Pons (tissue), 1 donor: ENCODE data around the gene MEIOC.
A peak's percentile ranks its signal among the peaks of the same experiment; 100 is the strongest.
"Not testable (repeated sequence)": the region's sequence is repeated elsewhere in the genome, so short reads cannot be mapped to it uniquely, and the experiment has no call there.

Experiments
- DNase-seq: peaks from one replicate; pipeline ENCODE4 v3.0.0-alpha.2; 2016; ENCODE audit warnings: low spot score

Gene MEIOC

DNA sequence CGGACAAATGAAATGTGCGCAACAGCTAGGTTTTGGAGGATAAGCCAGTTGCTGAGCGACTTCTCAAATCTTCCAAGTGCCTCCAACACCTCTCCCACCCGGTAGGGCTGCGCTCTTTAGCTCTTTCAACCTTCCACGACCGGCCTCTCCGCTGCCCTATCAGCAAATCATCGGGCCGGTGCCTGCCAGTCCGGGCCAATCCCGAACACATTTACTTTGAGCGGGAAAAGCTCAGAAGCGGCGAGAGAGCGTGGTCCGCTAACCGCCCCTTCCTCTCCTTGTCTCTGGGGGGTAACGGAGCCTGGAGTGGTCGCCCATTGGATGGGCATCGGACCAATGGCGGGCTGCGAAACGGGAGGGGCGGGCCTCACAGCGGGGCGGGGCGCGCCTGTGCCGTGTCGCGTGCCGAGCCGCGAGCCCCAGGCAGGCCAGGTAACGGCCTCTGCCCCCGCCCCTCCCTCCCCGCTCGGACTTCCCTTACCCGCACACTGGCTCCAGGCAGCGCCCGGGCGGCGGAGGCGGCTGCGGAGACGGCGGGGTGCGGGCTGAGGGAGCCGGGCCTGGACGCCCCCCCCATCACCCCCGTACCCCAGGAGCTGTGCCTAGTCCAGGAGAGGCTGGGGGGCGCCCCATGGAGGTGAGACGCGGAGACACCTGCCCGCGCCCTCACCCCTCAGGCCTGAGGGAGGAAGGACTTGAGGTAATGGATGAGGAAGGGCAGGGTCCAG lies at the start of gene MEIOC:
Gene MEIOC (plus strand): TSS at position 486 of the 728 bp plus-strand sequence. CDS start 146 bp downstream, at position 632.
- DNase-seq, result no peak

DNA sequence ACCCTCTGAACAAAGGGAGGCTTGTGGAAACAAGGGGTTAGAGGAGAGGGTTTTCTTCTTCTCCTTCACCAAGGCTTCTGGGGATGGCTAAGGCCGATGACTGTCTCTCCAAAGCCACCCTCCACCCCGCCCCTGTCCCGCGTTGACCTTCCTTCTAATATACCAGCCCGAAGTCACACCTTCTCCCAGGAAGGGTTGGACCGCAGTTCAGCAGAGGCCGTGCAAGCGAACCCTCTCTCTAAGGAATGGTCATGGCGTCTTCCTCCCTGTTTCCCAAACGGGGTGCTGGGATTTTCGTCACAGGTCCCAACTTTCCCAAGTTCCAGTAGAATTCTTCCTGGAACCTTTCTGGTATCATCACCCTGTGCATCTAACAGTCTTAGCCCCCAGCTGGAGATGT lies 49.6 kb upstream of the MEIOC start:
- DNase-seq, result no peak

DNA sequence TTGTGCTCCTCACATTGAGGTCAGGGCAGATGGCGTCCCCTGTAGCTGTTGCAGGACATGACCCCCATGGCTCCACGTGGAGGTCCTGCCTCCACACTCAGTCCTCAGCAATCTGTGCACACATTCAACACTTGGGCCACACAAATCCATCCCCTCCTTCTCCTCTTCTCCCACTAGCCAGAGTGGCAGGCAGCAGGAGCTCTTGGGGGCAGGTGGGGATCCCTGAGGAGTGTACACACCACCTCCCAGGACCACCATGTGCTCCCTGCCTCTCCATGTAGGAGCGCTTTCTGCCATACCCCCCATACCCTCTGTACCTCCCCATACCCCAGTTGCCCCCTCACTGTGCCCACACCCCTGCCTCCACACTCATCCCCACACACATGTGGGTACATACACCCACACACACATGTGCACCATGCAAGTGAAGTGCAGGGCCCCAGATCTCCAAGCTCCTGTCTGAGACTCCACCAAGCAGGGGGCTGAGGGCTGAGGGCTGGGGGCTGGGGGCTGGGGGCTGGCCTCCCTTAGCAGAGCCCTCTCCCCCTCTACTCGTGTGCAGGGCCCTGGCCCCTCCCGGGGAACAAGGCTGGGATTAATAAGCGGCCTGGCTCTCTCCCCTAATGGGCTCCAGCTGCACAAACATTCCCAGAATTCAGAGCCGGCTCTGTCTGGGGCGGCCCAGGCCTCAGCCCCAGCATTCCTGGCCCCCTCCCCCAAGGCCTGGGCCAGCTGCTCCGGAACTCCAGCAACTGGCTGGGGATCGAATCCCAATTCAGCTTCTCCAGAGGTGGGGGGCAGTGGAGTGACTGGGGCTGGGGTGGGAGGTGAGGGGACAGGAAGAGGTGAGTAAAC lies 48.2 kb upstream of the MEIOC start:
- no peak for DNase-seq

DNA sequence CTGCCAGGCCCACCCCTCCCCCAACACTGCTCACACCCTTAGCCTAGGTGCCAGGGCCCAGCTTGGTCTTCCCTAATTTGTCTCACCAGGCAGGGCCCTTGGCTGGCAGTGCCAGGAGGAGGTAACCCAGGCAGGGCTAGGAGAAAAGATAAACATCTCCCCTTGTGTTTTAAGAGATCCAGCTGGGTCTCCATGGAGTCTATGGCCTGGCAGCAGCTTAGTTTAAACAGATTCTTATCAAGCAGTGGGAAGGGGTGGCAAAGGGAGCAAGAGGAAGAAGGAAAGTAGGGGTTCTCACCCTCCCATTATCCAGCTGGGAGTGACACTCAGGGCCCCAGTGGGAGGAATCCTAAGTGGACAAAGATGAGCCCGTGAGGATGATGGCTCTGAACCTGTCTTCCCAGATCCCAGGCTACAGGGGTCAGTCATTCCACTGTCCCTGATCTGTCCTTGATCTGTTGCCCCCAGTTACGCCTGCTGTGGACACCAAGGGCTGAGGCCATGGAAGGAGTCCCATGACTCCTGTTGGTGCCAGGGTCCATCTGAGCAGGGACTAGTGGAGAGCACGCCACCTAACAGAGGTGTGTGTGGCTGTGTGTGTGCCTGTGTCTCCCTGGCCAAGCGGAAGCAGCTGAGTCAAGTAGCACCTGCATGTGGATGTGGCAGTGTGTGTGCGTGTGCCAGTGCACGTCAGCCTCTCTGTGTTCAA lies 47.4 kb upstream of the MEIOC start:
- no peak for DNase-seq

DNA sequence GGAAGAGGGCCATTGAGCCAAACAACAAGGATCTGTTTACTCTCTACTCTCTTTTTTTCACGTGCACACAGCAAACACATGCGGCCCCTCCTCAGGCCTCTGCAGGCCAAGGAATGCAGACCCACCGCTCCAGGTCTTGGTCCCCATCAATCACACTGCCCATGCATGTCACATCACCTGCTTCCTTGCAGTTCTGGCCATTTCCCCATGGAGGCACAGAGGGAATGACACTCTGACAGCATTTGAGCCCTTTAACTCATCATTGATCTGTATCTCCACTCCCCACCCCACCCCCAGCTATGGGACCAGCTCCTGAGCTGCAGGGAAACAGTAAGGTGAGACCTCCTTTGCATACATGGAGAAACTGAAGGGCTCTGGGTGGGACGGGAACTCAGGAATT lies 45.9 kb upstream of the MEIOC start:
- DNase-seq, result no peak

DNA sequence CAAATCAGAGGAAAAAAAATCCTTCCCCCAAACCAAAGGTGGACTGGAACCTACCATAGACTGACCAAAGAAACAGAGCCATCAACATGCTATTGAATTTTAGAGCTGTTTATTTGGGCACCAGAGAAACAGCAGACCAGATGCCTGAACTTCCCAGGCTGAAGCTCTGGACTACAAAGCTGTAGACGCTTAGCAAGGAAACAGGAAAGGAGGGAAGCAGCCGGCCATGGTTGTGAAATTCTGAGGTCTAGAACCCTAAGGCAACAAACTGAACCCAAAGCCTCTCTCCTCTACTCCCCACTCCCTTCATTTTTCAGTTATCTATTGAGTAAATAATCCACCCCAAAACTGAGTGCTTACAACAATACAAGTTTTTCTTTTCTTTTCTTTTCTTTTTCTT lies 45.4 kb upstream of the MEIOC start:
- no peak for DNase-seq

DNA sequence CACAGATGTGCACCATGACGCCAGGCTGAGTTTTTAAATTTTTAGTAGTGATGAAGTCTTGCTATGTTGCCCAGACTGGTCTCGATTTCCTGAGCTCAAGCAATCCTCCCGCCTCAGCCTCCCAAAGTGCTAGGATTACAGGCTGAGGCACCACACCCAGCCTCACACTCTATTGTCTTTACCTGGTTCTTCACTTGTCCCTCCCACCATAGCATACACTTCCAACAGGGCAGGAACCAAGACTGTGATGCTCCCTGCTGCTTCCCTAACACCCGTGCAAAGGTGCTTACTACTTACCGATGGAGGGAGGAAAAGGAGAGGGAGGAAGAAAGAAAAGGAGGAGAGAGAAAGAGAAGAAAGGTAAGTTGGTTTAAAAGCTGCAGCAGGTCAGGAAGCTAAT lies 41.4 kb upstream of the MEIOC start:
- no peak for DNase-seq

DNA sequence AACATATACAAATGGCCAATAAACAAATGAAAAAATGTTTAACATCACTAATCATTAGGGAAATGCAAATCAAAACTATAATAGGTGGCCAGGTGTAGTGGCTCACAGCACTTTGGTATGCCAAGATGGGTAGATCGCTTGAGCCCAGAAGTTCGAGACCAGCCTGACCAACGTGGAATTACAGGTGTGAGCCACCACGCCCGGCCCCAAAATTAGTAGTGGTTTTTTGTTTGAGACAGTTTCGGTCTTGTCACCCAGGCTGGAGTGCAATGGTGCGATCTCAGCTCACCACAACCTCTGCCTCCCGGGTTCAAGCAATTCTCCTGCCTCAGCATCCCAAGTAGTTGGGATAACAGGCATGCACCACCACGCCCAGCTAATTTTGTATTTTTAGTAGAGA lies 37.6 kb upstream of the MEIOC start:
- not testable (repeated sequence) for DNase-seq

DNA sequence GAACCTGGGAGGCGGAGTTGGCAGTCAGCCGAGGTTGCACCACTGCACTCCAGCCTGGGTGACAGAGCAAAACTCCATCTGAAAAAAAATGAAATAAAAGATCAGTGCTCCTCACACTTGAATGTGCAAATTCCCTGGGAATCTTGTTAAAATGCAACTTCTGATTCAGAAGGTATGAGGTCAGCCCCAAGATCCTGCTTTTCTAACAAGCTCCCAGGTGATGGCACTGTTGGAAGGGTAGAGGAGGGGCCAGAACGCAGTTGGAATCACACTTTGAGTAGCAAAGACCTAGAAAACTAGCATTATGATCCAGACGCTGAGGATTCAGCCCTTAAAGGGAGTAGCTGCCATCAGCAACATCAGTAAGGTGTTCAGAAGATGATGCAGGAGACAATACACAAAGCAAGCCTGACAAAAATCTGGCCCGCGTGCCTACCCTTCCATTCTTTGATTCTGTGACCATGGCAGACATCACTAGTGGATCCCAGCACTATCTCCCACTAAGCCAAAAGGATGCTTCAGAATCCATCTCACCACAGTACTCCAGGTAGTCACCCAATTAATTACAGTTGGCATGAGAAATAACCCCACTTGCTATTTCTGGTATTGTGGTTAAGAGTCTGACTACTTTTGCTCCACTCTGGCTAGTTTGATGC lies 33.1 kb upstream of the MEIOC start:
- DNase-seq, result no peak

DNA sequence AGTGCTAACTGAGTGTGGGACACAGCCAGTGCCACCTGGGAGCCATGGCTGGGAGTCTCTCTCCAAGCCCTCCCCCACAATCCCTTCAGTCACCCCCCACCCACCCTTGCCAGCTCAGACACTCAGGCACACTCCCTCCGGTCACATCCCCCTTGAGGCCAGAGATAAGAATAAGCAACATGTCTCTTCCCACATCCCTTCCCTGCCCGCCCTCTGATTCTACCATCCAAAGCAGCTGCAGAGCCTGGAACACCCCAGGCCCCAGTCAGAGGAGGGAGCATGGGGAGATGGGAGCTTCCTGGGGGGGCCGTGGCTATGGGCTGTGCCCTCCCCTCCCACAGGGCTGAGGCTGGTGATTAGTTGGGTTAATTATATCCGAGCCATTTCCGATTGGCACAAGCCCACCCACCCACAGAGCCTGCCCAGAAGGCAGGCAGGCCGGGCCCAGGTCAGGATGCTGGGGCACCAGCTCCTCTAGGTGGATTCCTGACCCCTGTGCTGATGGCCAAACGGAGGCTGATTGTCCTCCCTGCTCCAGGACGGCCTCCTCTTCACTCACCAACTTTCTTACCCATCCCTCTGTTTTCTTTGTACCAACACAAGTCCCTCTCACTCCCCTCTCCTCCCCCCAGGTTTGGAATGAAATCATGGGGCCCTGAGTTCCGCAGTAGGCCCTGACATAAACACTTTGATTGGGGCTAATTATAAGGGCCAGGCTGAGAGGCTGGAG lies 28.6 kb upstream of the MEIOC start:
- DNase-seq, result no peak

DNA sequence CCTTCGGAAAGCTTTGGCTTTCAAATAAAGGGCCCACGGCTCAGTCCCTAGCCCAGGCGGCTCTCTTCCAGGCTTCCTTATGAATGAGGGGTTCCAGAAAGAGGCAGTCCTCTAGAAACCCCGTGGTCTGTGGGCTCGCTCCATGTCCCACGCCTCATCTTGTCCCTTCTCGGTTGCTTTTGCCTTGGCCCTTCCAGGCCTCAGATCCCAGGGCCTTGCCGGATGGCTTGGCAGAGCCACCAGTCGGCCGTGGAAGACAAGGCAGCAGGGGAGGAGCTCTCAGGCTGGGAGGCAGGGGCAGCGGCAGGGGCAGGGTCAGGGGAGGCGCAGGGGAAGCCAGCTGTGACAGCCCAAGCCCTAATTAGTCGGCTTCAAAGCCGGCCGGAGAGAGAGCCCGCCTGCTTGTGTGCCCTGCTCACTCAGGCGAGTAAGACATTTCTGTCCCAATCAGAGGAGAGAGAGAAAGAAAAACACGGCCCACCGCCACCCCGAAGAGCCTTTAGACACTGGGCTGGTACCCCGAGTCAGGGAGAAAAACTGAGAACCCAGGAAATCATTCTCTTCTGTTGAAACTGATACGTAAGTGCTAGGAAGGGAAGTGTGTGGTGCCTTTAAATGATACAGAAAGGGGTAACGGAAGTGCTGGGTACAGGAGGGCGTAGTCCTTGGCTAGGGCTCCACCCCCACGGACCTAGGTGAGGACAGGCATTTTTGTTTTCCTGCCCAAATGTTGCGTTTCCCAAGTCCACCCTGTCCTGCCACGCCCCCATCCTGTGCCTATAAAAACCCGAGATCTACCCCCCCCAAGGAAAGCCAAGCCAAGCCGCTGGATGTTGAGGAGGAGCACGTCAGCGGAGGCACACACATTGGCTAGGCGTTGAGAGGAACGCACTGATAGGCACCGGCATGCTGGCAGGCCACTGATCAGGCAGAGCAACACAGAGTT lies 27.8 kb upstream of the MEIOC start:
- DNase-seq, result no peak

DNA sequence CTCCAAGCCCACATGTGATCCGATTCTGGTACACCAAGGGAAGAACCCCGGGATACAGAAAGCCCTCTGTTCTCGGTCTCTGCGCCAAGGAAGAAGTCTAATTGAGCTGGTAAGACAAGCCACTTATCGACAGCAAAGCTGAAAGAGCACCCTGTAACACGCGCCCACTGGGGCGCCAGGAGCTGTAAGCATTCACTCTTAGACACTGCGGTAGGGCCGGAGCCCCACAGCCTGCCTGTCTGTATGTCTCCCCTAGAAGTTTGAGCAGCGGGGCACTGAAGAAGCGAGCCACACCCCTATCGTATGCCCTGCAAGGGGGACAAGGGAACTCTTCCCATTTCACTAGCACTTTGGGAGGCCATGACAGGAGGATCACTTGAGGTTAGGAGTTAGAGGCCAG lies 27.0 kb upstream of the MEIOC start:
- no peak for DNase-seq

DNA sequence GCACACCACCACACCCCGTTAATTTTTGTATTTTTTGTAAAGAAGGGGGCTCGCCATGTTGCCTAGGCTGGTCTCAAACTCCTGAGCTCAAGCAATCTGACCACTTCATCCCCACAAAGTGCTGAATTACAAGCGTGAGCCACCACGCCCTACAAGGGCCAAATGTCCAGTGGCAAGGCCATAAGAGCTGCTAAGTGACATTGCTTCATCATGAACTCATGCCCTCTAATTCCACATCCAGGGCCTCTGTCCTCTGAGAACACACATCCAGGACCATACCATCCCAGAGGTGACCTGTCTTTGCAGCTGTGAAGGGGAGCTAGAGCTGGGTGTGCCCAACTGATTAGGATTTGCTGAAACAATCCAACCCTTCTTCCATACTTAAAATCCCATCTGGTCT lies 25.6 kb upstream of the MEIOC start:
- no peak for DNase-seq

DNA sequence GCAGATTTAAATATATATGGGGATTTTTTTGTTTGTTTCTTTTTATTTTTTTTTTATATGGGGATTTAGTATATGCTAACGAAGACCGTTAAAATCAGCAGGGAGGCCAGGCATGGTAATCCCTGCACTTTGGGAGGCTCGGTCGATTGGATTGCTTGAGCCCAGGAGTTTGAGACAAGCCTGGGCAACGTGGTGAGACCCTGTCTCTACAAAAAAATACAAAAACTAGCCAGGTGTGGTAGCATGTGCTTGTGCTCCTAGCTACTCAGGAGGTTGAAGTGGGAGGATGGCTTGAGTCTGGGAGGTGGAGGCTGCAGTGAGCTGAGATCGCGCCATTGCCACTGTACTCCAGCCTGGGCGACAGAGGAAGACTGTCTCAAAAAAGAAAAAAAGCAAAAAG lies 22.3 kb upstream of the MEIOC start:
- no peak for DNase-seq

DNA sequence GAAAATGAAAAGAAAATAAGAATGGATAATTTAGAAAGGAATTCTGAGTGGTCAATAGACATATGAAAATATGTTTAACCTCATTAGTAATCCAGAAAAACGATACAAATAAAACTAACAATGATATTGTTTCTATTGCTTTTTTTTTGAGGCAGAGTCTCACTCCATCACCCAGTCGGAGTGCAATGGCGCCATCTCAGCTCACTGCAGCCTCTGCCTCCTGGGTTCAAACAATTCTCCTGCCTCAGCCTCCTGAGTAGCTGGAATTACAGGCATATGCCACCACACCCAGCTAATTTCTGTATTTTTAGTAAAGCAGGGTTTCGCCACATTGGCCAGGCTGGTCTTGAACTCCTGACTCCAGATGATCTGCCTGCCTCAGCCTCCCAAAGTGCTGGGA lies 21.9 kb upstream of the MEIOC start:
- not testable (repeated sequence) for DNase-seq

DNA sequence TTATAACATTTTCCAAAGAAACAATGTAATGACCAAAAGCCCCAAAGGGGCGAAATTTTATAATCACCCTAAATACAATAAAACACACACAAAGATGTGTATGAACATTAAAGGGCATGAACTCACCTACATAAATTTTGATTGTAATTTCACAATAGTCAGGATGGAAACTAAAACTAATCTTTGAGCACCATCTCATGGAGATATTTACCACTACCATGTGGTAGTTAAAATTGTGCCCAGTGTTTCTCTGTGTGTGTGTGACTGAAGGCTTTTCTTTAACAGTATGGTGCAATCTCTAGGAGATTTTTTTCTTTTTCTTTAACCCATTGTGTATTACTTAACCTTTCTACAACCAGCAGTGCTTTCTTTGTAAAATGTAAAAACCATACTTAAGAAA lies 19.7 kb upstream of the MEIOC start:
- DNase-seq, result peak; percentile 24

DNA sequence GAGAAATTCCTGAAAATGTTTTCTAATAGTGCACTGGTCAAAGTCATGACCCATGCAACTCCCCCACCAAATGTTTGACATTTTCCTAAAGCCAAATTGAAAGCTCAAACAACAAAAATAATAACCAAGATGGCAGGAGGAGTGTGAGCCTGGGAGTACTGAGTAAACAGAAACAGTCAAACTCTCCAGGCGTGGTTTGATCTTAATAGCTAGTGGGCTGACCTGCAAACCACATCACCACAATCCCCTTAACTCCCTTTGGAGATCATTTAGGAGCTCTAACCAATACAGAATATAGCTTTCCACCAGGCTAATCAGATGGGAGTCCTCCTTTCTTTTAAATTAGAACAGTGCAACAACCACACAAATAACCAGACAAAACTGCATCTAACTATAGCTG lies 19.2 kb upstream of the MEIOC start:
- DNase-seq, result no peak

DNA sequence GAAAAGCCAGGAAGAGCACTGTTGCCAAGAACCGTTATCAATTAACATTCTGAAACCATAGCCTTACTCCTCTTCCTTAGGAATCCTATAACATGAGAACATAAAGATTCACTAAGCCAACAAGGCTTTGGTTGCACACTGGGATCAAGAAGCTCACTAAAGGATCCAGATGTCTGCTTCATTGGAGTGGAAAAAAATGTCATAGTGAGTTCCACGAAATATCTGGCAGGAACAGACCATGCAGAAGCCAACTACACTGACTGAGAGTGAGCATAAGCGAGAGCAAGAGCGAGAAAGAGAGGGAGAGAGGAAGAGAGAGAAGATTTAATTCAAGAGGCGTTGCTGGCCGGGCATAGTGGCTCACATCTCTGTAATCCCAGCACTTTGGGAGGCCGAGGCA lies 13.4 kb upstream of the MEIOC start:
- DNase-seq, result no peak

DNA sequence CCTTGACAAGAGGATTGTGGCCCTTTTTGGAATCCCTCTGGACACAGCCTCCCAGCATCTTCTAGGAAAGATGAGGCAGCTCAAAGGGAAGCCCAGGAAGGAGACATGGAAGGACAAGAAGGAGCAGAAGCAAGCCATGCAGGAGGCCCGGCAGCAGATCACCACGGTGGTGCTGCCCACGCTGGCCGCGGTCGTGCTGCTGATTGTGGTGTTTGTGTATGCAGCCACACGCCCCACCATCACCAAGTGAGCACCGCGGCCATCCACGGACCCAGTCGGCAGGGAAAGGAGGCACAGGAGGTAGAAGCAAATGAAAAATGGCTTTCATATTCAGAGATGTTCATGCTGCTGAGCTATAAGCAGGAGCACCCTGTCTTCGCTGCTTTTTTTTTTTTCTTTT lies 10.9 kb upstream of the MEIOC start:
- DNase-seq, result no peak

DNA sequence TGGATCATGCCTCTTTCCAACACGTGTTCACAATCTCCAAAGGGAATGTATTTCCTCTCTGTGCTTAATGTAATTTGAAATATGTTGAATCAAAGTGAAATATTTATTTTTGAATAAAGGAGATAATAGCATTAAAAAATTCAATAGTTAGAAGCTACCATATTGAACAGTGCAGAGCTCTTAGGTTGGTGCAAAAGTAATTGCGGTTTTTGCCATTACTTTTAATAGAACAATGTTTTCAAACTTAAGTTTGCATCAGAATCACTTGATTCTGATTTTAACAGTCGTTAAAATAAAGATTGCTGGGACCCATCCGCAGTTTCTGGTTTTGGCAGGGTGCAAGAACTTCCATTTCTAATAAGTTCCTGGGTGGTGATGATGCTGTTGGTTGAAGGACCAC lies 10.0 kb upstream of the MEIOC start:
- DNase-seq, result no peak

DNA sequence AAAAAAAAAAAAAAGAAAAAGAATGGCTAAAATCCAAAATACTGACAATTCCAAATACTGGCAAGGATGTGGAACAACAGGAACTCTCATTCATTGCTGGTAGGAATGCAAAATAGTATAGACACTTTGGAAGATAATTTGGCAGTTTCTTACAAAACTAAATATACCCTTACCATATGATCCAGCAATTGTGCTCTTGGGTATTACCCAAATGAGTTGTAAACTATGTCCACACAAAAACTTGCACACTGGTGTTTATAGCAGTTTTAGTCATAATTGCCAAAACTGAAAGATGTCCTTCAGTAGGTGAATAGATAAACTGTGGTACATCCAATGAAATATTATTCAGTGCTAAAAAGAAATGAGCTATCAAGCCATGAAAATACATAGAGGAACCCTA lies 8.5 kb upstream of the MEIOC start:
- DNase-seq, result no peak
